22Rv1 (cell line): ENCODE measurements around the gene EFCAB14.

ENCODE experiments used
- ZFX ChIP-seq: fragments of 450-650 bp; IDR thresholded peaks from 2 replicates; pipeline ENCODE4 v1.6.1; 2017; ENCODE audit warnings: antibody characterized with exemption, borderline replicate concordance
- TF ChIP-seq, protein P1 (sequence below): fragments of 450-650 bp; IDR thresholded peaks from 2 replicates; pipeline ENCODE4 v1.5.1; 2017; ENCODE audit warnings: mild to moderate bottlenecking

DNA sequence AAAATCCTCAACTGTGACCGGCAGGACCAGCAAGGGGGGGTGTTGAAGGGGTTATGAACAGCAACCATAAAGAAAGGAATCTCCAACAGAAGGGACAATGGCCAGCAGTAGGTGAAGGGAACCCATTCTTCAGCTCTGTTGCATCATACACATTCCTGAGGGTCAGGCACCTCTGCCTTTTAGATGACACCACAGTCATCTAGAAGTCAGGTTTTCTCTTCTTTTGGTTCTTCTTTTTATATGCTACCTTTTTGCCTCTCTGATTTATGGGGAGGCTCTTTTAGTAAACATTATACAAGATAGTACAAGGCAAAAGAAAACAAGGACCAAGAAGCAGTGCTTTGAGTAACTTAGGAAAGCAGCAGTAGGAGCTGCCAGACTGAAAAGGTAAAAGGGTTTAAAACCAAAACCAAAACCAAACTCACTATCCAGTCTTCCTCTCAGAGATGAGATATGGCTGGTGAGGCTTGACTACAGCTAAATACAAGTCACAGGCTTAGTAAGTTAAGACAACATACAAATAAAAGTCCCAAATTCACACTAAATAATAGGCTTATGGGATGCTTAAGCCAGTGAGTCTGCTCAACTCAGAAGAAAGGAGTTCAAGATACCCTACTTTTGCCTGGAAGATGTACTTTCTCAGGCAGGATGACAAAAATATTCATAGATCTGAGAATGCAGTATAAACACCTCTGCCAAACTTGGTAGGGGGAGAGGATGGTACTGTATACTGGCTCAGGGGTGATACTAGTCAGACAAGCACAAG is 43.2 kb downstream of the EFCAB14 start:
- TF ChIP-seq, protein P1, sequence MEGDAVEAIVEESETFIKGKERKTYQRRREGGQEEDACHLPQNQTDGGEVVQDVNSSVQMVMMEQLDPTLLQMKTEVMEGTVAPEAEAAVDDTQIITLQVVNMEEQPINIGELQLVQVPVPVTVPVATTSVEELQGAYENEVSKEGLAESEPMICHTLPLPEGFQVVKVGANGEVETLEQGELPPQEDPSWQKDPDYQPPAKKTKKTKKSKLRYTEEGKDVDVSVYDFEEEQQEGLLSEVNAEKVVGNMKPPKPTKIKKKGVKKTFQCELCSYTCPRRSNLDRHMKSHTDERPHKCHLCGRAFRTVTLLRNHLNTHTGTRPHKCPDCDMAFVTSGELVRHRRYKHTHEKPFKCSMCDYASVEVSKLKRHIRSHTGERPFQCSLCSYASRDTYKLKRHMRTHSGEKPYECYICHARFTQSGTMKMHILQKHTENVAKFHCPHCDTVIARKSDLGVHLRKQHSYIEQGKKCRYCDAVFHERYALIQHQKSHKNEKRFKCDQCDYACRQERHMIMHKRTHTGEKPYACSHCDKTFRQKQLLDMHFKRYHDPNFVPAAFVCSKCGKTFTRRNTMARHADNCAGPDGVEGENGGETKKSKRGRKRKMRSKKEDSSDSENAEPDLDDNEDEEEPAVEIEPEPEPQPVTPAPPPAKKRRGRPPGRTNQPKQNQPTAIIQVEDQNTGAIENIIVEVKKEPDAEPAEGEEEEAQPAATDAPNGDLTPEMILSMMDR: no peak
- no peak for TF ChIP-seq ZFX
